ENCODE results near the gene RAB3C. TPM values are rescaled to one million over a fixed set of nuclear protein-coding genes. Genes with fewer than 3 reads are reported as not detected.

Gene RAB3C
- polyA plus RNA-seq, 1 donor (not counting 4 experiments of a cell fraction or from before 2014, with no cell fraction given): not detected

- no peak for DNase-seq (ENCODE audit: low read depth, low spot score)
- Histone ChIP-seq H3K27me3 (ENCODE audit: control insufficient read depth, extremely low read depth, insufficient read depth, low read length) (no peaks in the 10 kb centered on the region), H3K4me3 (ENCODE audit: control insufficient read depth in 2 of 3, extremely low read depth in 1 of 3, insufficient read depth in 2 of 3, low read depth in 1 of 3, low read length in 3 of 3) (no peak overlapping the region), H4K20me1 (ENCODE audit: control insufficient read depth, extremely low read depth, insufficient read depth, low read length) (no peaks in the 10 kb centered on the region), H3K9me1 (ENCODE audit: control insufficient read depth, extremely low read depth, insufficient read depth, low read length) (no peaks in the 10 kb centered on the region), H3K27ac (ENCODE audit: control insufficient read depth, insufficient read depth, low read length) (no peak overlapping the region), H3K9ac (ENCODE audit: control insufficient read depth, extremely low read depth, insufficient read depth, low read length) (no peak overlapping the region), H3K79me2 (ENCODE audit: control insufficient read depth, insufficient read depth, low read length) (no peaks in the 10 kb centered on the region), H3K9me3 (ENCODE audit: control insufficient read depth, low read depth, low read length) (no peaks in the 10 kb centered on the region), H3K36me3 (ENCODE audit: control insufficient read depth in 2 of 2, extremely low read depth in 1 of 2, insufficient read depth in 2 of 2, low read length in 2 of 2) (no peaks in the 10 kb centered on the region), H3K4me2 (ENCODE audit: control insufficient read depth, extremely low read depth, insufficient read depth, low read depth, low read length) (no peak overlapping the region), H2AFZ (ENCODE audit: control insufficient read depth, low read length) (no peak overlapping the region), H3K4me1 (ENCODE audit: control insufficient read depth, extremely low read depth, insufficient read depth, low read length) (no peaks in the 10 kb centered on the region)
- no peak for FAIRE-seq
- TF ChIP-seq CTCF (optimal IDR thresholded peaks at IDR 0.05 in 1 of 3, IDR thresholded peaks at IDR 0.05 in 1 of 3, conservative IDR thresholded peaks at IDR 0.05 in 1 of 3; ENCODE audit: extremely low read depth in 1 of 3, insufficient read depth in 2 of 3, low read length in 3 of 3): no peak
- no peak for TF ChIP-seq EZH2 (IDR thresholded peaks at IDR 0.05; ENCODE audit: low read length)
- dilution Hi-C loops (cut with MboI; ENCODE audit: extremely low pct_ligation_motif_present, low sequenced_read_pairs): no loop called here
These were observed 46.6 kb downstream of the RAB3C start for GRCh38 chr5:58629271-58630159.

- no peak overlapping the region for H3K4me3 ChIP-seq (ENCODE audit: control insufficient read depth in 2 of 3, extremely low read depth in 1 of 3, insufficient read depth in 2 of 3, low read depth in 1 of 3, low read length in 3 of 3)
- dilution Hi-C loops (cut with MboI; ENCODE audit: extremely low pct_ligation_motif_present, low sequenced_read_pairs): no loop called here
These were observed 49.0 kb downstream of the RAB3C start for GRCh38 chr5:58631895-58632294.

More at GRCh38 chr5:58631895-58632294, 49.0 kb downstream of the RAB3C start:
- Histone ChIP-seq H3K27ac (ENCODE audit: control insufficient read depth, insufficient read depth, low read length) (no peak overlapping the region), H3K79me2 (ENCODE audit: control insufficient read depth, insufficient read depth, low read length) (no peaks in the 10 kb centered on the region), H2AFZ (ENCODE audit: control insufficient read depth, low read length) (no peak overlapping the region), H3K36me3 (ENCODE audit: control insufficient read depth in 2 of 2, extremely low read depth in 1 of 2, insufficient read depth in 2 of 2, low read length in 2 of 2) (no peaks in the 10 kb centered on the region), H3K4me1 (ENCODE audit: control insufficient read depth, extremely low read depth, insufficient read depth, low read length) (no peaks in the 10 kb centered on the region), H3K9me1 (ENCODE audit: control insufficient read depth, extremely low read depth, insufficient read depth, low read length) (no peaks in the 10 kb centered on the region), H3K4me2 (ENCODE audit: control insufficient read depth, extremely low read depth, insufficient read depth, low read depth, low read length) (no peak overlapping the region), H3K9me3 (ENCODE audit: control insufficient read depth, low read depth, low read length) (no peaks in the 10 kb centered on the region), H4K20me1 (ENCODE audit: control insufficient read depth, extremely low read depth, insufficient read depth, low read length) (no peaks in the 10 kb centered on the region), H3K27me3 (ENCODE audit: control insufficient read depth, extremely low read depth, insufficient read depth, low read length) (no peaks in the 10 kb centered on the region), H3K9ac (ENCODE audit: control insufficient read depth, extremely low read depth, insufficient read depth, low read length) (no peak overlapping the region)
- FAIRE-seq (no peak), DNase-seq (ENCODE audit: low read depth, low spot score) (no peak)
- TF ChIP-seq EZH2 (IDR thresholded peaks at IDR 0.05; ENCODE audit: low read length): no peak
- TF ChIP-seq CTCF (optimal IDR thresholded peaks at IDR 0.05 in 1 of 3, IDR thresholded peaks at IDR 0.05 in 1 of 3, conservative IDR thresholded peaks at IDR 0.05 in 1 of 3; ENCODE audit: extremely low read depth in 1 of 3, insufficient read depth in 2 of 3, low read length in 3 of 3): no peak
